Left lung (tissue), 10 donors: ENCODE measurements around the gene CABLES2. TPM values are rescaled to one million over a fixed set of nuclear protein-coding genes. Genes with fewer than 3 reads are reported as not detected.

ENCODE experiments used
- ATAC-seq: fragments of 200-7000 bp; cut with Tn5 transposase; one replicate; pipeline ENCODE4 v1.9.1; 2020; ENCODE audit warnings: moderate library complexity
- DNase-seq, 4 donors: peaks; one replicate each; pipeline ENCODE4 v3.0.0-alpha.2; 2013 to 2020
- H3K27ac ChIP-seq, 2 donors: fragments of 200-600 bp; sonication (generic) in 1 of 2; one replicate each; pipeline versions ENCODE4 v1.5.0 to v1.8.0; 2020 to 2021
- H3K27me3 ChIP-seq, 2 donors: fragments of 200-600 bp; sonication (generic) in 1 of 2; one replicate each; pipeline versions ENCODE4 v1.5.0 to v1.8.0; 2020 to 2021
- H3K36me3 ChIP-seq, 2 donors: fragments of 200-600 bp; sonication (generic) in 1 of 2; one replicate each; pipeline versions ENCODE4 v1.5.0 to v1.8.0; 2020 to 2021
- H3K4me1 ChIP-seq, 2 donors: fragments of 200-600 bp; one replicate each; pipeline ENCODE4 v1.8.0; 2021
- H3K4me3 ChIP-seq, 2 donors: fragments of 200-600 bp; sonication (generic) in 1 of 2; one replicate each; pipeline versions ENCODE4 v1.5.0 to v1.8.0; 2020 to 2021; ENCODE audit warnings: mild to moderate bottlenecking in 1 of 2
- H3K9me3 ChIP-seq, 2 donors: fragments of 200-600 bp; sonication (generic) in 1 of 2; one replicate each; pipeline versions ENCODE4 v1.5.0 to v1.8.0; 2020 to 2021
- intact Hi-C, 2 donors: fragments of 100-400 bp; cut with DNase I; formaldehyde crosslinking; loops; one replicate each; pipeline versions ENCODE4 v1.11.2 to v1.14.2; 2022
- polyA plus RNA-seq, 6 donors: library from polyadenylated mRNA; unstranded; fragments of 120-200 nt; gene quantifications; one replicate each; pipeline ENCODE4 v1.2.1, GENCODE V29; 2013; ENCODE audit not compliant: insufficient read length in 6 of 6
- total RNA-seq, 2 donors: library from RNA; stranded (reverse); fragmentation: NEBNext Ultra II Directional; extraction: Animal tissue kit (Norgen Biotek cat#: 25700); gene quantifications; one replicate each; pipeline ENCODE4 v1.2.1, GENCODE V29; 2021
- TF ChIP-seq, protein P1 (sequence below), 2 donors: fragments of 200-600 bp; sonication (generic) in 1 of 2; IDR thresholded peaks; one replicate each; pipeline versions ENCODE4 v1.5.0 to v1.8.0; 2021; ENCODE audit warnings: antibody characterized with exemption in 2 of 2
- donor health status: DM: no; HTN: yes; CAD: no.
- donor health status: DM: no; HTN: no; CAD: no.

CABLES2 gene
- total and polyA plus RNA-seq, 8 donors, result 4.1 to 16.7 (median 13.2) TPM

DNA sequence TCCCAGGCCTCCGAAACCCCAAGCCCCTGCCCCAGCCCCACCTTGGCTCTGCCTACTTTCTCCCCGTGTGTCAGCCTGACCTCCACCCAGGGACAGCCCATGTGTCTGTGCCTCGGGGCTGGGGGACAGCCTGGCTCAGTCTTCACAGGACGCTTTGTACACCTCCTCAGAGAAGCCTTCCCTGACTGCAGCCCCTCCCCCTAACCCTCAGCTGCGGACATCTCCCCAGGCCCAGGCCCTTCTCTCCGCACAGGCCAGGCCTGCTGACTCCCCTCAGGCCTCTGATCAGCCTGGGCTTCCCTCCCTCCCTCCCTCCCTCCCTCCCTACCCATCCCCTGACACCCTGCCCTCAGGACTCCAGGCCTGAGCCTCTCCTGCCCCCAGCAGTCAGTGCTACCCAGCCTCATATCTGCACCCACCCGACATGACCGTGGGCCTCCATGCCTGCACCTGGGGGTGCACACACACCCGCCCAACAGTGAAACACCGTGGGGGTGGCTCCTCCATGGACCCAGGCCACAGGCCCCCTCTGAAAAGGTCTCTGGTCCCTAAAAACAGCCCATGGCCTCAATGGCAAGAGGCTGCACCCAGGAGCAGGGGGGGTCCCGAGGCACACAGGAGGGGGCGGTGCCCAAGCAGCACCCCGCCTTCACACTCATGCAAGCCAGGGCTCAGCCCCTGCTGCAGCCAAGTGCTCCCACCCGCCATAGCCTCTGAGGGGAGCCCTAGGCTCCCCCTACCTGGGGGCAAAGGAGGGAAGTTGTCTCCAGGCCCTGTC, 52.9 kb downstream of the CABLES2 start:
- peaks cover 0 to 36% of the 10 kb centered on the region in 2 donors for H3K36me3 ChIP-seq
- no peak overlapping the region for H3K4me3 ChIP-seq
- intact Hi-C loops, result no loop called here
- TF ChIP-seq, protein P1, sequence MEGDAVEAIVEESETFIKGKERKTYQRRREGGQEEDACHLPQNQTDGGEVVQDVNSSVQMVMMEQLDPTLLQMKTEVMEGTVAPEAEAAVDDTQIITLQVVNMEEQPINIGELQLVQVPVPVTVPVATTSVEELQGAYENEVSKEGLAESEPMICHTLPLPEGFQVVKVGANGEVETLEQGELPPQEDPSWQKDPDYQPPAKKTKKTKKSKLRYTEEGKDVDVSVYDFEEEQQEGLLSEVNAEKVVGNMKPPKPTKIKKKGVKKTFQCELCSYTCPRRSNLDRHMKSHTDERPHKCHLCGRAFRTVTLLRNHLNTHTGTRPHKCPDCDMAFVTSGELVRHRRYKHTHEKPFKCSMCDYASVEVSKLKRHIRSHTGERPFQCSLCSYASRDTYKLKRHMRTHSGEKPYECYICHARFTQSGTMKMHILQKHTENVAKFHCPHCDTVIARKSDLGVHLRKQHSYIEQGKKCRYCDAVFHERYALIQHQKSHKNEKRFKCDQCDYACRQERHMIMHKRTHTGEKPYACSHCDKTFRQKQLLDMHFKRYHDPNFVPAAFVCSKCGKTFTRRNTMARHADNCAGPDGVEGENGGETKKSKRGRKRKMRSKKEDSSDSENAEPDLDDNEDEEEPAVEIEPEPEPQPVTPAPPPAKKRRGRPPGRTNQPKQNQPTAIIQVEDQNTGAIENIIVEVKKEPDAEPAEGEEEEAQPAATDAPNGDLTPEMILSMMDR (IDR thresholded peaks at IDR 0.05), result no peak
- no peak for ATAC-seq
- H3K27ac ChIP-seq, result peak overlapping the region in 1 of 2 donors; percentile 81
- H3K9me3 ChIP-seq, result no peaks in the 10 kb centered on the region
- peak in 1 of 4 donors; percentile 52 for DNase-seq
- H3K27me3 ChIP-seq, result peaks cover 0 to 15% of the 10 kb centered on the region in 2 donors
- H3K4me1 ChIP-seq, result peaks cover 37 to 63% of the 10 kb centered on the region in 2 donors

DNA sequence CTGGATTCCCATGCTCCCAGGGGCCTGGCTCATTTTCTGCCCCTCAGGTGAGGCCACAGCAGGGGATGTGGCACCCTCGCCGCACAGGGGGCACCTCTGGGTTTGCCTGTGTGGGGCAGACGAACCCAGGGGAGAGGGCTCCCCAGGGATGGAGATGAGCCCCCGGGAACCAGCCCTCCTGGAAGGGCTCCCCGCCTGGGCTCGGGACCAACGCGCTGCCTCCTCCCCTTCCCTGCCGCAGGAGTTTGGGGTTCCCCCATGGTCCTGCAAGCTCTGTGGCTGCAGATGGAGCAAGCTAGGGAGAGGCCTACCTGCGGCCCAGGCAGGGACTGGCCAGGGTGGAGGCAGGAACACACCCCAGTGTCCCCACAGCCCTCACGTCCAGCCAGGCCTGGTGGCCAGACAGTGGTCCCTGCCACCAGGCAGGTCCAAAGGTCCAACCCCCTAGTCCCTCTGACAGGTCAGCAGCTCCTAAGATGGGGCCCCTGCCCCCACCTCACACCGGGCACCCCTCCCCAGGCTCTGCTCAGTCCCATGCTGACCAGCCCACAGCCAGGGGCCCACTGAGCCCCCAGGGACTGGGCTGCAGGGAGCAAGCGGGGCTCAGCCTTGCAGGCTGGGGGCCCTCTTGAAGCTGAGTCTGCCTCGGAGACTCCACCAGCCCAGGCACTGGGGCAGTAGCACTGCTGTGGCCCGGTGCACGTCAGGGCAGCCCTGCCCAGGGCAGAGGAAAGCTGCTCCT, 53.6 kb downstream of the CABLES2 start:
- TF ChIP-seq, protein P1 (IDR thresholded peaks at IDR 0.05), result no peak
- H3K27me3 ChIP-seq, result peaks cover 0 to 15% of the 10 kb centered on the region in 2 donors
- no peak overlapping the region for H3K4me3 ChIP-seq
- H3K4me1 ChIP-seq, result peaks cover 35 to 56% of the 10 kb centered on the region in 2 donors
- intact Hi-C loops, result no loop called here
- ATAC-seq (no peak), DNase-seq (peak in 1 of 4 donors; percentile 71)
- H3K27ac ChIP-seq, result peak overlapping the region in 1 of 2 donors; percentile 34
- no peaks in the 10 kb centered on the region for H3K9me3 ChIP-seq
- peaks cover 0 to 36% of the 10 kb centered on the region in 2 donors for H3K36me3 ChIP-seq

DNA sequence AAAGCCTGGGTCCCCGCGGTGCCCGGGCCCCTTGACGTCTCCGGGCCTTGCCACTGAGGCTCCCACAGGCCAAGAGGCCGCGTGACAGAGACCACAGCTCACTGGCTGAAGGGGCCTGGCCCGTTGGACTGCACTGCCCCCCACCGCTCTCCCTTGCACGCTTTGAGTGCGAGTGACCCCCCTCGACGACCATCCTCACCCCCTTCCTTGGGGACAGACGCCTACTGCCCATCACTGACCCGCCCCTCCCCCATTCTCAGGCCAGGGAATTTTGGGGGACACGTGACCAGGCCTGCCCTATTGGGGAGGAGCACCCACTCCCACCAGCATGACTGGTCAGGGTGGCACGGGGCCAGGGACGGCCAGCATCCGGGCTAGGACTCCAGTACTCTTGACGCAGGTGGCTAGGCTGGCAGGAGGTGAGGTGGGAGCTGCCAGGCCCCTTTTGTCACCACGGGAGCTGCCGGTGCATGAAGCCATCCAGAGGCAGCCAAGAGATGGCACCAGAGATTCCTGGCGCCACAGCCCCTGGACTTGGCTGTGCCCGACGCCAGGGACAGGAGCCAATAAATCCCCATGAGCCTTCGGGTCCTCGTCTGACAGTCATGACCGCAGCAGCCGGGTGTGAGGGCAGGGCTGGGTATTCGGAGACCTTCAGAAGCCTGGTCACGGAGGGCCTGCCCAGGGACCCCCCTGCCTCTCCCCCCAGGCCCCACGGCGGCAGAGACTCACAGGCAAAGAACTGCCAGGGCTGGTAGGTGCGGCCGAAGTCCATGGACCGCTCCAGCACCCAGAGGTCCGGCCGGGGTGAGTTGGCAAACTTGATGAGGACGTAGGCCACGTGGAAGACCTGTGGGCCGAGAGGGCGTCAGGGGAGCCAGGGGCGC, 54.4 kb downstream of the CABLES2 start:
- intact Hi-C loops, result no loop called here
- H3K4me1 ChIP-seq, result peaks cover 27 to 48% of the 10 kb centered on the region in 2 donors
- H3K9me3 ChIP-seq, result no peaks in the 10 kb centered on the region
- no peak overlapping the region for H3K27ac ChIP-seq
- H3K36me3 ChIP-seq, result peaks cover 0 to 40% of the 10 kb centered on the region in 2 donors
- TF ChIP-seq, protein P1 (IDR thresholded peaks at IDR 0.05), result no peak
- DNase-seq, result peak in 1 of 4 donors; percentile 80
- H3K4me3 ChIP-seq, result no peak overlapping the region
- peaks cover 0 to 12% of the 10 kb centered on the region in 2 donors for H3K27me3 ChIP-seq
- no peak for ATAC-seq

DNA sequence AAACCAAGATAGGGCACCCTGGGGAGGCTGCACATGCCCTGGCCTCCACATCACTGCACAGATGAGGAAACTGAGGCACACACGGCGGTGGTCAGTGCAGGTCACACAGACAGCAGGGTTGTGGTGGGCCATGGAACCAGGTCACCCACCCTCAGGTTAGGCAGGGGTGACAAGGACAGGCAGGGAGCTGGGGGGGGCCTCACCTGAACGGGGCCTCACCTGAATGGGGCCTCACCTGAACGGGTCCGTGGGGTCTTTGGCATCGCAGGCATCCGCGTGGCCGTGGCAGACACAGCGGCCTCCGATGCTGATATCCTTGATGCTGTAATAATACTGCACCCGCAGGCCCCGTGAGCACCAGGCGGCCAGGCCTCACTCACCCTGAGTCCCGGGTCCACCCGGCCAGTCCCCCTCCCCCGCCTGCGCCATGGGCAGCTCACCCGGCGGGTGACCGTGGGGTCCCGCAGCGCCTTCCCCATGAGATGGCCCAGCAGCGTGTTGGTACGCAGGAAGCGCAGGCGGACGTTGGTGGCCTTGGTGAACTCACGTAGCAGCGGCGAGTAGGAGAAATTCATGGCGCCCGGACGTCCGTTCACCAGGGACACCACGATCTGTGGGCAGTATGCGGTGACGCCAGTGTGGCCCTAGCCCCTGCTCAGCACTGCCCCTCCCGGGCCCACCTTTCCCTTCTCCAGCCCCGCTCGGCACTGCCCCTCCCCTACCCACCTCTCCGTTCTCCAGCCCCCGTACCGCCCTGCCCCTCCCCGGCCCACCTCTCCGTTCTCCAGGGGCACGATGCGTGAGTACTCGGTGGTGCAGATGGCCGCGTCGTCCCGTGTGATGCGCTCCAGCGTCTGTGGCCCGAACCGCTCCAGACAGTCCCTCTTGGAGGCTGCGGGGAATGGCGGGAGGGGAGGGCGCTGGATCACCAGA, 55.4 kb downstream of the CABLES2 start:
- DNase-seq (peak in 1 of 4 donors; percentile 78), ATAC-seq (no peak)
- H3K4me1 ChIP-seq, result peaks cover 18 to 39% of the 10 kb centered on the region in 2 donors
- no peaks in the 10 kb centered on the region for H3K9me3 ChIP-seq
- TF ChIP-seq, protein P1 (IDR thresholded peaks at IDR 0.05), result no peak
- intact Hi-C loops, result no loop called here
- peaks cover 0 to 2% of the 10 kb centered on the region in 2 donors for H3K27me3 ChIP-seq
- H3K36me3 ChIP-seq, result peaks cover 0 to 49% of the 10 kb centered on the region in 2 donors
- H3K4me3 ChIP-seq, result no peak overlapping the region
- peak overlapping the region in 1 of 2 donors; percentile 53 for H3K27ac ChIP-seq
